Heart left ventricle (tissue), 16 donors: ENCODE results near the gene OR7C2. TPM values are rescaled to one million over a fixed set of nuclear protein-coding genes. Genes with fewer than 3 reads are reported as not detected.
"Not testable (repeated sequence)": the region's sequence is repeated elsewhere in the genome, so short reads cannot be mapped to it uniquely, and the experiment has no call there.

ENCODE experiments used
- ATAC-seq, 4 donors: fragments of 200-7000 bp; cut with Tn5 transposase; one replicate each; pipeline ENCODE4 v1.9.1; 2020 to 2022; ENCODE audit warnings: moderate library complexity in 4 of 4, mild to moderate bottlenecking in 3 of 4, moderate number of reproducible peaks in 1 of 4
- DNase-seq, 5 donors: peaks; one replicate each; pipeline ENCODE4 v3.0.0-alpha.2; 2020
- H3K27ac ChIP-seq, 12 donors: fragments of 200-600 bp; sonication (generic) in 4 of 12; one replicate each; pipeline versions ENCODE4 v1.5.0 to v1.8.0; 2016 to 2022; ENCODE audit warnings: mild to moderate bottlenecking in 2 of 12
- H3K27me3 ChIP-seq, 9 donors: fragments of 200-600 bp; sonication (generic) in 2 of 9; one replicate each; pipeline versions ENCODE4 v1.5.1 to v1.8.0; 2016 to 2022; ENCODE audit warnings: mild to moderate bottlenecking in 3 of 9
- H3K36me3 ChIP-seq, 9 donors: fragments of 200-600 bp; sonication (generic) in 2 of 9; one replicate each; pipeline versions ENCODE4 v1.5.0 to v1.8.0; 2018 to 2022; ENCODE audit warnings: mild to moderate bottlenecking in 2 of 9
- H3K4me1 ChIP-seq, 12 donors: fragments of 200-600 bp; sonication (generic) in 4 of 12; one replicate each; pipeline versions ENCODE4 v1.5.0 to v1.8.0; 2016 to 2022; ENCODE audit warnings: mild to moderate bottlenecking in 3 of 12
- H3K4me3 ChIP-seq, 12 donors: fragments of 200-600 bp; sonication (generic) in 4 of 12; one replicate each; pipeline versions ENCODE4 v1.5.0 to v1.8.0; 2017 to 2022; ENCODE audit warnings: mild to moderate bottlenecking in 9 of 12, moderate library complexity in 4 of 12
- H3K9me3 ChIP-seq, 12 donors: fragments of 200-600 bp; sonication (generic) in 4 of 12; one replicate each; pipeline versions ENCODE4 v1.5.0 to v1.8.0; 2016 to 2022; ENCODE audit warnings: mild to moderate bottlenecking in 1 of 12
- CTCF ChIP-seq, 12 donors: fragments of 200-600 bp; sonication (generic) in 4 of 12; IDR thresholded peaks; one replicate each; pipeline versions ENCODE4 v1.5.0 to v1.8.0; 2018 to 2022; ENCODE audit warnings: antibody characterized with exemption in 12 of 12, mild to moderate bottlenecking in 5 of 12
- POLR2A ChIP-seq, 2 donors: fragments of 450-650 bp; IDR thresholded peaks; one replicate each; pipeline ENCODE4 v1.6.1; 2017; ENCODE audit warnings: antibody characterized with exemption in 2 of 2, mild to moderate bottlenecking in 2 of 2, moderate library complexity in 2 of 2
- WGBS, 4 donors: extraction: QIAGEN DNeasy Blood & Tissue Kit in 2 of 4; methylation state at CpG; one replicate each; pipeline versions ENCODE4 v1.1.5 to v1.1.7; 2013 to 2018; 5-methylcytosine and 5-hydroxymethylcytosine counted together
- intact Hi-C, 10 donors: fragments of 100-400 bp; cut with DNase I; formaldehyde crosslinking; loops; one replicate each; pipeline versions ENCODE4 v1.11.1 to v1.14.2; 2022
- polyA plus RNA-seq, 2 donors: library from polyadenylated mRNA; stranded (reverse); fragments of 200-250 nt; gene quantifications; one replicate each; pipeline ENCODE4 v1.2.3, GENCODE V29; 2013
- total RNA-seq, 9 donors: library from RNA; depleted of rRNA in 2 of 9; stranded (reverse); fragments of >200 nt in 2 of 9; fragmentation: NEBNext Ultra II Directional in 3 of 9; extraction: Animal tissue kit (Norgen Biotek cat#: 25700) in 3 of 9; gene quantifications; one replicate each; pipeline versions ENCODE4 v1.1.0 to v1.2.4, GENCODE V29; 2016 to 2023
- donor health status: ischemic (EF 13 %, LVEDD 7.1; RV severe dilation, severe dysfunction).
- donor health status: healthy with polysubstance abuse.
- donor health status: DM: no; HTN: yes; CAD: no.
- donor health status: DM: no; HTN: no; CAD: no.
- donor health status: ischemic (EF 25% LVEDD 6.9; RV normal size, moderate dysfunction).
- donor health status: ischemic (EF 25% LVEDD 5.7; RV mildly dilated, moderate dysfunction).
- donor health status: healthy.
- donor health status: DM: yes; HTN: yes; CAD: no.
- donor health status: ischemic (EF 35%, LVEDD 5.7; RV mildly dilated, moderate dysfunction).
- donor health status: nonischemic (EF 11% LVEDD 7.7; RV severe dilation, severe dysfunction).
- donor health status: DM: yes; HTN: yes; CAD: no.
- donor health status: PGD.
- donor health status: ischemic (EF 29% LVEDD 5.4; RV normal size, mild dysfunction).
- donor health status: nonischemic (EF 23%, LVEDD 6.1; RV moderate dilation, normal function).

OR7C2 gene
- total and polyA plus RNA-seq, 11 donors, result not detected

GRCh38 chr19:14944456-14944855, 3.2 kb downstream of the OR7C2 start:
- intact Hi-C loops, result no loop called here
- 68 to 93% (median 76%) methylated on average over 1 of the region's 1 CpG for WGBS, 4 donors
- peaks cover 0 to 5% (median 0%) of the 10 kb centered on the region in 9 donors for H3K27me3 ChIP-seq
- no peaks in the 10 kb centered on the region for H3K4me1 ChIP-seq
- no peak for ATAC-seq
- H3K27ac ChIP-seq, result no peak overlapping the region
- no peak for TF ChIP-seq CTCF (IDR thresholded peaks at IDR 0.05)
- H3K4me3 ChIP-seq, result no peak overlapping the region
- DNase-seq, result no peak
- H3K36me3 ChIP-seq, result no peaks in the 10 kb centered on the region
- no peaks in the 10 kb centered on the region for H3K9me3 ChIP-seq

GRCh38 chr19:14949413-14949812, 8.1 kb downstream of the OR7C2 start:
- ATAC-seq, H3K4me3 ChIP-seq, H3K27ac ChIP-seq, H3K4me1 ChIP-seq, H3K9me3 ChIP-seq, DNase-seq, H3K36me3 ChIP-seq, intact Hi-C loops: not testable (repeated sequence)
- WGBS, 4 donors, result 80 to 90% (median 85%) methylated on average over 10 of the region's 10 CpGs
- peaks cover 0 to 12% (median 0%) of the 10 kb centered on the region in 9 donors for H3K27me3 ChIP-seq

GRCh38 chr19:14949876-14950275, 8.6 kb downstream of the OR7C2 start:
- H3K27me3 ChIP-seq, result peaks cover 0 to 13% (median 0%) of the 10 kb centered on the region in 9 donors
- no peak overlapping the region for H3K27ac ChIP-seq
- intact Hi-C loops, result no loop called here
- 54 to 66% (median 63%) methylated on average over 8 of the region's 8 CpGs for WGBS, 4 donors
- H3K4me1 ChIP-seq, result no peaks in the 10 kb centered on the region
- DNase-seq (no peak), ATAC-seq (no peak)
- no peaks in the 10 kb centered on the region for H3K36me3 ChIP-seq
- no peak for TF ChIP-seq CTCF (IDR thresholded peaks at IDR 0.05)
- no peak for TF ChIP-seq POLR2A (IDR thresholded peaks at IDR 0.05)
- H3K9me3 ChIP-seq, result no peaks in the 10 kb centered on the region
- no peak overlapping the region for H3K4me3 ChIP-seq

- Histone ChIP-seq H3K4me1 (no peaks in the 10 kb centered on the region), H3K27me3 (peaks cover 0 to 13% (median 0%) of the 10 kb centered on the region in 9 donors), H3K9me3 (no peaks in the 10 kb centered on the region), H3K27ac (no peak overlapping the region), H3K4me3 (no peak overlapping the region), H3K36me3 (no peaks in the 10 kb centered on the region)
- ATAC-seq (no peak), DNase-seq (no peak)
- TF ChIP-seq CTCF (IDR thresholded peaks at IDR 0.05) (no peak), POLR2A (IDR thresholded peaks at IDR 0.05) (no peak)
- 85 to 92% (median 90%) methylated on average over 1 of the region's 1 CpG for WGBS, 4 donors
- intact Hi-C loops, result no loop called here
These were observed 9.1 kb downstream of the OR7C2 start for GRCh38 chr19:14950421-14950820.

GRCh38 chr19:14952767-14953166, 11.5 kb downstream of the OR7C2 start:
- H3K9me3 ChIP-seq, result peaks cover 0 to 11% (median 2%) of the 10 kb centered on the region in 12 donors
- peaks cover 0 to 13% (median 0%) of the 10 kb centered on the region in 9 donors for H3K27me3 ChIP-seq
- TF ChIP-seq CTCF (IDR thresholded peaks at IDR 0.05) (no peak), POLR2A (IDR thresholded peaks at IDR 0.05) (no peak)
- H3K27ac ChIP-seq, result no peak overlapping the region
- no peaks in the 10 kb centered on the region for H3K36me3 ChIP-seq
- DNase-seq (peak in 1 of 5 donors; percentile 58), ATAC-seq (no peak)
- WGBS, 4 donors, result 71 to 83% (median 79%) methylated on average over 11 of the region's 11 CpGs
- H3K4me1 ChIP-seq, result no peaks in the 10 kb centered on the region
- no peak overlapping the region for H3K4me3 ChIP-seq
- intact Hi-C loops, result no loop called here
